PC-3 (cell line): ENCODE measurements around the gene PGS1. TPM values are rescaled to one million over a fixed set of nuclear protein-coding genes. Genes with fewer than 3 reads are reported as not detected.

Source experiments
- ATAC-seq: fragments of 200-7000 bp; cut with Tn5 transposase; 2 replicates; pipeline ENCODE4 v1.9.1; 2020; ENCODE audit warnings: mild to moderate bottlenecking, moderate library complexity
- BruUV-seq: library from RNA; stranded (reverse); fragments of 400-500 nt; replicated peaks from 2 replicates; lab custom pipeline; 2021; lab: Mats Ljungman, UMichigan
- CTCF ChIA-PET: fragments of 300-600 bp; sonication (Branson Sonifier 250); formaldehyde crosslinking; loops from one replicate; lab custom pipeline; 2022; ENCODE audit warnings: antibody characterized with exemption; lab: Charles Lee
- POLR2A ChIA-PET: fragments of 300-600 bp; sonication (Branson Sonifier 250); formaldehyde crosslinking; loops from one replicate; lab custom pipeline; 2022; ENCODE audit warnings: antibody characterized with exemption; ENCODE audit not compliant: unreplicated experiment; lab: Charles Lee
- DNase-seq: peaks from one replicate; pipeline ENCODE4 v3.0.0-alpha.2; 2015
- H2AFZ ChIP-seq: fragments of 300-600 bp; sonication (generic); 2 replicates; pipeline ENCODE4 v1.6.0; 2016; ENCODE audit warnings: antibody characterized with exemption, low read length
- H3F3A ChIP-seq: fragments of 300-600 bp; sonication (generic); one replicate; pipeline ENCODE4 v1.6.0; 2017; ENCODE audit warnings: antibody characterized with exemption, low read length, control low read depth, mild to moderate bottlenecking; ENCODE audit not compliant: unreplicated experiment
- H3K27ac ChIP-seq: fragments of 300-600 bp; sonication (generic); 2 replicates; pipeline ENCODE4 v1.5.1; 2016; ENCODE audit warnings: mild to moderate bottlenecking, low read length
- H3K27me3 ChIP-seq: fragments of 300-600 bp; sonication (generic); 2 replicates; pipeline ENCODE4 v1.6.1; 2016; ENCODE audit warnings: low read length, mixed read lengths
- H3K36me3 ChIP-seq: fragments of 300-600 bp; sonication (generic); 2 replicates; pipeline ENCODE4 v1.6.1; 2016; ENCODE audit warnings: low read depth, mixed run types, low read length, mixed read lengths
- H3K4me1 ChIP-seq: fragments of 300-600 bp; sonication (generic); 2 replicates; pipeline ENCODE4 v1.5.1; 2016; ENCODE audit warnings: low read length; ENCODE audit not compliant: insufficient read depth
- H3K4me2 ChIP-seq: fragments of 300-600 bp; sonication (generic); 2 replicates; pipeline ENCODE4 v1.6.0; 2016; ENCODE audit warnings: low read length
- H3K4me3 ChIP-seq: fragments of 300-600 bp; sonication (generic); 2 replicates; pipeline ENCODE4 v1.5.1; 2016; ENCODE audit warnings: mild to moderate bottlenecking, low read length, mixed read lengths
- H3K79me2 ChIP-seq: fragments of 300-600 bp; sonication (generic); 2 replicates; pipeline ENCODE4 v1.6.1; 2017; ENCODE audit warnings: low read length, mixed read lengths
- H3K9ac ChIP-seq: fragments of 300-600 bp; sonication (generic); 2 replicates; pipeline ENCODE4 v1.6.0; 2016; ENCODE audit warnings: mild to moderate bottlenecking, low read length
- H3K9me2 ChIP-seq: fragments of 300-600 bp; sonication (generic); replicated peaks from 2 replicates; pipeline ENCODE4 v1.6.1; 2016; ENCODE audit warnings: mixed run types, low read length, mixed read lengths
- H3K9me3 ChIP-seq: fragments of 300-600 bp; sonication (generic); 2 replicates; pipeline ENCODE4 v1.6.1; 2016; ENCODE audit warnings: low read length, mixed read lengths
- H4K20me1 ChIP-seq: fragments of 300-600 bp; sonication (generic); 2 replicates; pipeline ENCODE4 v1.6.1; 2016; ENCODE audit warnings: low read length, mixed read lengths
- CTCF ChIP-seq: fragments of 300-600 bp; sonication (generic); conservative IDR thresholded peaks from 2 replicates; pipeline ENCODE4 v1.5.1; 2017; ENCODE audit warnings: antibody characterized with exemption, low read depth, mild to moderate bottlenecking, low read length
- EZH2 ChIP-seq: fragments of 300-600 bp; sonication (generic); IDR thresholded peaks from one replicate; pipeline ENCODE4 v1.6.1; 2017; ENCODE audit warnings: antibody characterized with exemption, mild to moderate bottlenecking, low read length; ENCODE audit not compliant: unreplicated experiment
- EZH2phosphoT487 ChIP-seq: fragments of 300-600 bp; sonication (generic); IDR thresholded peaks from 2 replicates; pipeline ENCODE4 v1.6.1; 2018; ENCODE audit warnings: mild to moderate bottlenecking, antibody characterized with exemption, low read length, borderline replicate concordance
- intact Hi-C: fragments of 100-400 bp; cut with micrococcal nuclease; formaldehyde crosslinking; loops from 2 replicates; pipeline ENCODE4 v1.9.0; 2023
- total RNA-seq: library from RNA; depleted of rRNA; stranded (reverse); fragments of >200 nt; gene quantifications from 2 replicates; pipeline ENCODE4 v1.2.3, GENCODE V29; 2014

Gene PGS1
- total RNA-seq, 1 experiment from 2014 or later = 47.0 TPM

- TF ChIP-seq EZH2phosphoT487 (no peak), CTCF (no peak), EZH2 (no peak)
- Histone ChIP-seq H2AFZ (no peak overlapping the region), H4K20me1 (no peaks in the 10 kb centered on the region), H3K79me2 (no peaks in the 10 kb centered on the region), H3K27me3 (no peaks in the 10 kb centered on the region), H3K4me1 (peaks cover 37% of the 10 kb centered on the region), H3K4me2 (no peak overlapping the region), H3F3A (peaks cover 12% of the 10 kb centered on the region), H3K36me3 (no peaks in the 10 kb centered on the region), H3K9me3 (no peaks in the 10 kb centered on the region), H3K27ac (no peak overlapping the region), H3K4me3 (no peak overlapping the region), H3K9me2 (no peaks in the 10 kb centered on the region), H3K9ac (no peak overlapping the region)
- no TSS peak for BruUV-seq
- ATAC-seq (no peak), DNase-seq (no peak)
- intact Hi-C loops = no loop called here
- POLR2A ChIA-PET = no interaction called here
- CTCF ChIA-PET = interaction anchor here (0.7 kb wide), 1 partner anchor 207 kb away, joined by 3 read pairs; no protein-coding TSS in a partner anchor
These were observed 31.0 kb upstream of the PGS1 start for GRCh38 chr17:78347453-78347852.

DNA sequence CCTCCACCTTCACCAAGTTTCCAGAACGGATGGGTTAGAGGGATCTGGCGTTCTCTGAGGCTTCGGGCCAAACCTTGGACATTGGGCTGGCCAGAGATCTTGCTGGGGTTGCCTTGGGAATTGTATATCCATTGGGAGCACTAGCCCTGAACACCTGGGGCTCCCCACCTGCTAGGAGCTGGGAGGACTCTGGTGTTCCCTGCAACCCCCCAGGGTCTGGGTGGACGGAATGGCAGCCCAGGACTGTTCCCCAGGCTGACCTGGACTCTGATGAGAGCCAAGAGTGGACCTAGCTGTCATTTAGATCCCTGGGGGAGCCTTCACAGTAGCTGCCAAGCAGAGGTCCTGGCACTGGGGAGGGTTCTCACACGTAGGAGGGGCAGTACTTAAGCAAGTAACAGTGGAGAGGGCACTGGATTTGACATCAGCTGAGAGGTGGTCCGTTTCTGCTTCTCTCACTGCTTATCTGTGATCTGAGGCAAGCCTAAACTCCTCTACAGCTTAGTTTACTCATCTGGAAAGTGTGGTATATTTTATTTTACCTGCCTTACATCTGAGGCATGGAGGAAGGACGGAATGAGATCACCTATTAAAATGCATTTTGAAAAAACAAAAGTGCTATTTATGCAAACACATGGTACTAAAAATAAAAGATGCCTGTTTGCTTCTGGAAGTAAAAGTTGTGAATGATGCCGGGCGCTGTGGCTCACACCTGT lies 30.2 kb upstream of the PGS1 start:
- ChIA-PET POLR2A (no interaction called here), CTCF (interaction anchor here (0.7 kb wide), 1 partner anchor 208 kb away, joined by 3 read pairs; no protein-coding TSS in a partner anchor)
- H3K27me3 ChIP-seq = no peaks in the 10 kb centered on the region
- H4K20me1 ChIP-seq = no peaks in the 10 kb centered on the region
- no peaks in the 10 kb centered on the region for H3K9me3 ChIP-seq
- no peak overlapping the region for H3K4me2 ChIP-seq
- no peaks in the 10 kb centered on the region for H3K36me3 ChIP-seq
- no peaks in the 10 kb centered on the region for H3K9me2 ChIP-seq
- peaks cover 10% of the 10 kb centered on the region for H3F3A ChIP-seq
- intact Hi-C loops = no loop called here
- no peak overlapping the region for H3K4me3 ChIP-seq
- TF ChIP-seq CTCF (no peak), EZH2phosphoT487 (no peak), EZH2 (no peak)
- H3K9ac ChIP-seq = no peak overlapping the region
- no peak for DNase-seq
- no peak overlapping the region for H2AFZ ChIP-seq
- no peaks in the 10 kb centered on the region for H3K79me2 ChIP-seq
- no TSS peak for BruUV-seq
- peaks cover 33% of the 10 kb centered on the region for H3K4me1 ChIP-seq
- no peak overlapping the region for H3K27ac ChIP-seq
- ATAC-seq = no peak
